ENCODE results near the gene NIBAN1. TPM values are rescaled to one million over a fixed set of nuclear protein-coding genes. Genes with fewer than 3 reads are reported as not detected.

NIBAN1 gene
- 0.33 and 0.79 TPM in 2 replicates for total RNA-seq

GRCh38 chr1:184974056-184974836 lies at the start of gene NIBAN1:
Gene NIBAN1 (minus strand): TSS chr1:184974508. CDS start chr1:184974356, 152 bp downstream.

Small RNA genes within 50 kb of the gene (small RNA-seq; reads per million reads assigned to genes)
- not detected for gene RNA5SP72

Other genes starting within 250 kb of the NIBAN1 start
- 23.6 and 29.2 TPM in 2 replicates for gene EDEM3, start 219.7 kb downstream of the NIBAN1 start, total RNA-seq
- gene RNF2, start 71.0 kb upstream of the NIBAN1 start, total RNA-seq, result 19.2 and 20.8 TPM in 2 replicates
- gene TRMT1L, start 182.4 kb upstream of the NIBAN1 start, total RNA-seq, result 15.1 and 22.4 TPM in 2 replicates
- 4.8 and 7.5 TPM in 2 replicates for gene SWT1, start 182.7 kb upstream of the NIBAN1 start, total RNA-seq